Nephron progenitor cell (in vitro differentiated cells): ENCODE results near the gene CSE1L.
"Not testable (repeated sequence)": the region's sequence is repeated elsewhere in the genome, so short reads cannot be mapped to it uniquely, and the experiment has no call there.

Source experiments
- DNase-seq: peaks from one replicate; pipeline ENCODE4 v3.0.0; 2021
- H3K27ac Mint-ChIP-seq: 2 replicates; pipeline ENCODE4 v1.8.0; 2021; ENCODE audit warnings: mild to moderate bottlenecking, moderate library complexity, mixed read lengths
- H3K27me3 Mint-ChIP-seq: 2 replicates; pipeline ENCODE4 v1.8.0; 2021; ENCODE audit warnings: mild to moderate bottlenecking, low read depth, mixed read lengths; ENCODE audit not compliant: poor library complexity
- H3K36me3 Mint-ChIP-seq: 2 replicates; pipeline ENCODE4 v1.8.0; 2021; ENCODE audit warnings: low read depth, mixed read lengths
- H3K4me1 Mint-ChIP-seq: 2 replicates; pipeline ENCODE4 v1.8.0; 2021; ENCODE audit warnings: mixed read lengths
- H3K4me3 Mint-ChIP-seq: 2 replicates; pipeline ENCODE4 v1.8.0; 2021; ENCODE audit warnings: mild to moderate bottlenecking, moderate library complexity, mixed read lengths
- H3K9me3 Mint-ChIP-seq: 2 replicates; pipeline ENCODE4 v1.8.0; 2021; ENCODE audit warnings: mild to moderate bottlenecking, moderate library complexity, mixed read lengths
- TF ChIP-seq, protein P1 (sequence below): fragments of 200-600 bp; sonication (generic); IDR thresholded peaks from 2 replicates; pipeline ENCODE4 v1.5.0; 2021; ENCODE audit warnings: antibody characterized with exemption

Gene CSE1L

DNA sequence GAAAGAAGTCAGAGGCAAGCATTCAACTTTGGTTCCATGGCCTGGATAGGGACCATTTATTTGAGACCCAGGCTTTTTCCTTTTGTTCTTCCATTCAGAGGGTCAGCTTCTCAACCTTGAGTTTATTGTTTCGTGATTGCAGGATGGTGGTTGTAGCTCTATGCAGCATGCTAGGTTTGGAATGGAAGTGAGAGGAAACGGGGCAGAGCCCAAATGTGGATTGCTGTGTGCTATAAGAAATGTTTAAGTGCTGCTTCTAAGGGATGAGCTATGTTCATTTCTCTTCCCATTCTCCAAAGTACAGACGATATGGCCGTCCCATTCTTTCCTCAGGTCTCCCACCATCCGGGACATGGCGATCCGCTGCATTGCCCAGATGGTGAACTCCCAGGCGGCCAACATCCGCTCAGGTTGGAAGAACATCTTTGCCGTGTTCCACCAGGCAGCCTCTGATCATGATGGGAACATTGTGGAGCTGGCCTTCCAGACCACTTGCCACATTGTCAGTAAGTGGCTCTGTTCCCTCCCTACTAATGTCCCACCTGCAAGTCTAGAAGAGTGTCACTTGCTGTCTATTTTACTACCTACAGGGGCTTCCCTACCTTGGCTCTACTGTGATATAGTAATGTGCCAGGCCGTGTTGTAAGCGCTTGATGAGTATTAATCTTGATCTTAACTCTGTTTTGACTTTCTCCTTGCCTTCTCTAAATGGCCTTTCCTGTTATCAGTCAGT lies 36.0 kb upstream of the CSE1L start:
- Mint-ChIP-seq H3K27ac (no peak overlapping the region), H3K4me1 (peaks cover 11% of the 10 kb centered on the region), H3K9me3 (no peaks in the 10 kb centered on the region), H3K4me3 (no peak overlapping the region), H3K27me3 (no peaks in the 10 kb centered on the region), H3K36me3 (peaks cover 53% of the 10 kb centered on the region)
- no peak for DNase-seq
- TF ChIP-seq, protein P1, sequence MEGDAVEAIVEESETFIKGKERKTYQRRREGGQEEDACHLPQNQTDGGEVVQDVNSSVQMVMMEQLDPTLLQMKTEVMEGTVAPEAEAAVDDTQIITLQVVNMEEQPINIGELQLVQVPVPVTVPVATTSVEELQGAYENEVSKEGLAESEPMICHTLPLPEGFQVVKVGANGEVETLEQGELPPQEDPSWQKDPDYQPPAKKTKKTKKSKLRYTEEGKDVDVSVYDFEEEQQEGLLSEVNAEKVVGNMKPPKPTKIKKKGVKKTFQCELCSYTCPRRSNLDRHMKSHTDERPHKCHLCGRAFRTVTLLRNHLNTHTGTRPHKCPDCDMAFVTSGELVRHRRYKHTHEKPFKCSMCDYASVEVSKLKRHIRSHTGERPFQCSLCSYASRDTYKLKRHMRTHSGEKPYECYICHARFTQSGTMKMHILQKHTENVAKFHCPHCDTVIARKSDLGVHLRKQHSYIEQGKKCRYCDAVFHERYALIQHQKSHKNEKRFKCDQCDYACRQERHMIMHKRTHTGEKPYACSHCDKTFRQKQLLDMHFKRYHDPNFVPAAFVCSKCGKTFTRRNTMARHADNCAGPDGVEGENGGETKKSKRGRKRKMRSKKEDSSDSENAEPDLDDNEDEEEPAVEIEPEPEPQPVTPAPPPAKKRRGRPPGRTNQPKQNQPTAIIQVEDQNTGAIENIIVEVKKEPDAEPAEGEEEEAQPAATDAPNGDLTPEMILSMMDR = no peak

DNA sequence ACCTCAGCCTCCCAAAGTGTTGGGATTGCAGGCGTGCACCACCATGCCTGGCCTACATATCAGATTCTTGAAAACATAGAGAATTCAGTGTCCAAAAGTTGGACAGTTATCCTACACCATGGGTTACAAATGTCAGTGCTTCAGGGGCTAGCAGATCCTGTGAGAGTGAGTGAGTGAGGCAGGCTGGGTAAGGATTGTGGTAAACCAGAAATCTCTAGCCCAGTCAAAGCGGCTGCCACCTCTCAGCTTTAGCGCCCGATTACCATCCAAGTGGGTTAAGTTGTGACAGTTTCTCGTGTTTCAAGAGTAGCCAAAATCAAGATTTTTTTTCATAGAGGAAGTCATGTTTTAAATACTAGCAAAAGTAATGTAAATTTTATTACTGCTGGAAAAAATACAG lies 21.9 kb upstream of the CSE1L start:
- peak overlapping the region; percentile 51 for H3K27ac Mint-ChIP-seq
- H3K4me3 Mint-ChIP-seq = no peak overlapping the region
- no peaks in the 10 kb centered on the region for H3K27me3 Mint-ChIP-seq
- no peak for DNase-seq
- H3K9me3 Mint-ChIP-seq = no peaks in the 10 kb centered on the region
- no peaks in the 10 kb centered on the region for H3K4me1 Mint-ChIP-seq
- H3K36me3 Mint-ChIP-seq = peaks cover 49% of the 10 kb centered on the region
- TF ChIP-seq, protein P1 = no peak

DNA sequence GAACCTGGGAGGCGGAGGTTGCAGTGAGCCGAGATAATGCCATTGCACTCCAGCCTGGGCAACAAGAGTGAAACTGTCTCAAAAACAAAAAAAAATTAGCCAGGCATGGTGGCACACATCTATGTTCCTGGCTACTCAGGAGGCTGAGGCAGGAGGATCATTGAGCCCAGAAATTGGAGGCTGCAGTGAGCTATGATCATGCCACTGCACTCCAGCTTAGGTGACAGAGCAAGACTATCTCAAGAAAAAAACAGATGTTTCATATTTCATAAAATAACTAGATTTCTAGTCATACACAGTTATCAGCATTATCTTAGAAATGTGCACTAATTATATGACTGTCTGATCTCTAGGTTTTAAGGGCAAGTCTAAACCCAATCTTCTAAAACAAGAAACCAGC lies 17.9 kb upstream of the CSE1L start:
- not testable (repeated sequence) for H3K27me3 Mint-ChIP-seq, H3K9me3 Mint-ChIP-seq, H3K4me3 Mint-ChIP-seq, H3K27ac Mint-ChIP-seq, DNase-seq, H3K4me1 Mint-ChIP-seq
- peaks cover 52% of the 10 kb centered on the region for H3K36me3 Mint-ChIP-seq

DNA sequence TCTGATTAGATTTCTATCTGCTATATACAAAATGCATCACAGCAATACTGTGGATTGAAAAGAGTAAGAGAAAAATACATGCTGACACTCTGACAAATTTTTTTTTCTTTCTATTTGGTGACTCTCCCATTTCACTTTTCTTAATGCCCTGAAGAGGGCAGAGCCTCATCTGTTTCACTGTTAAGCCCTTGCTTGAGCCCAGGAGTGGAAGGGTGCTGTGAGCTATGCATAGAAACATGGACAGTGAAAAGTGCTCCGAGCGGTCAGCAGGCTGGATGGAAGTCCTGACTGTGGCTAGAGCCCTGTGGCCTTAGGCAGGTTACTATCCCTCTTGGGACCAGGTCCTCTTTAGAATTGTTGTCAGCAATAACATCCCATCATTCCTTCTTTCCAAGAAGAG lies 17.4 kb upstream of the CSE1L start:
- no peaks in the 10 kb centered on the region for H3K27me3 Mint-ChIP-seq
- no peak for DNase-seq
- TF ChIP-seq, protein P1 = peak; percentile 14
- H3K9me3 Mint-ChIP-seq = no peaks in the 10 kb centered on the region
- no peak overlapping the region for H3K4me3 Mint-ChIP-seq
- H3K4me1 Mint-ChIP-seq = no peaks in the 10 kb centered on the region
- H3K36me3 Mint-ChIP-seq = peaks cover 51% of the 10 kb centered on the region
- H3K27ac Mint-ChIP-seq = peak overlapping the region; percentile 92

DNA sequence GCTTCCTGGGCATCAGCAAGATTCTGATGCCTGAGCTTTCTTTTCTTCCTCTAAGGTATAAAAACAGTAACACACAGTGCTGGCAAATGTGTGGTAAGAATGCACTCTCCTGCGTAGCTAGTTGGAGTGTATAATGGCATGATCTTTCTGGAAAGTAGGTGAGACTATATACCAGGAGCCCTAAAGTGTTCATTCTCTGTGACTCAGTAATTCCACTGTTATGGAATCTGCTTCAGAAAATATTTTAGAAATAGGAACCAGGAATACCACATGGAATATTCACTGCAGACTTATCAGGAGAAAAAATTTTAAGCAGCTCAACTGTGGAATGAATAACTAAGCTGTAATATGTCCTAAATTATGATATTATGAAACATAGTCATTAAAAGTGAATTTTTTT lies 16.9 kb upstream of the CSE1L start:
- TF ChIP-seq, protein P1 = no peak
- Mint-ChIP-seq H3K4me3 (no peak overlapping the region), H3K36me3 (peaks cover 48% of the 10 kb centered on the region), H3K27ac (no peak overlapping the region), H3K9me3 (no peaks in the 10 kb centered on the region), H3K27me3 (no peaks in the 10 kb centered on the region), H3K4me1 (no peaks in the 10 kb centered on the region)
- no peak for DNase-seq

DNA sequence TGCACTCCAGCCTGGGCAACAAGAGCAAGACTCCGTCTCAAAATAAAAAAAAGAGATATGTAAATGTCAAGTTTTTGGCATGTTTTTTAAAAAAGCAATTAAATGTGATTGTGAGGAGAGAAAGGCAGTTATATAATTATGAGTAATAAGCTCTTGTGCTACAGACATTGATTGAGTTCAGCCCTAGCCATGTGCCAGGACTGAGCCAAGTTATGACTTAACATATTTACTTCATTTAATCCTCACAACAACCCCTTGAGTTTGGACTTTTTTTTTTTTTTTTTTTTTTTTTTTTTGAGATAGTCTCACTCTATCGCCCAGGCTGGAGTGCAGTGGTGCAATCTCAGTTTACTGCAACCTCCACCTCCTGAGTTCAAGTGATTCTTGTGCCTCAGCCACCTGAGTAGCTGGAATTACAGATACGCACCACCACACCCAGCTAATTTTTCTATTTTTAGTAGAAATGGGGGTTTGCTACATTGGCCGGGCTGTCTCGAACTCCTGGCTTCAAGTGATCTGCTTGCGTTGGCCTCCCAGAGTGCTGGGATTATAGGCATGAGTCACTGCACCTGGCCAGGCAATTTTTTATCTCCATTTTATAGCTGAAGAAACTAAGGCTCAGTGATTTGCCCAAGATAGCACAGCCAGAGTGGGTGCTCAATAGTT lies 15.0 kb upstream of the CSE1L start:
- H3K27ac Mint-ChIP-seq = no peak overlapping the region
- DNase-seq = no peak
- no peaks in the 10 kb centered on the region for H3K9me3 Mint-ChIP-seq
- H3K4me3 Mint-ChIP-seq = no peak overlapping the region
- no peaks in the 10 kb centered on the region for H3K4me1 Mint-ChIP-seq
- TF ChIP-seq, protein P1 = no peak
- H3K27me3 Mint-ChIP-seq = no peaks in the 10 kb centered on the region
- peaks cover 34% of the 10 kb centered on the region for H3K36me3 Mint-ChIP-seq
